Measurements from ENCODE around the gene TRAK1. TPM values are rescaled to one million over a fixed set of nuclear protein-coding genes. Genes with fewer than 3 reads are reported as not detected.

Gene TRAK1
- total and polyA plus RNA-seq, 2 experiments from 2014 or later, result 19.0 to 28.8 TPM

DNA sequence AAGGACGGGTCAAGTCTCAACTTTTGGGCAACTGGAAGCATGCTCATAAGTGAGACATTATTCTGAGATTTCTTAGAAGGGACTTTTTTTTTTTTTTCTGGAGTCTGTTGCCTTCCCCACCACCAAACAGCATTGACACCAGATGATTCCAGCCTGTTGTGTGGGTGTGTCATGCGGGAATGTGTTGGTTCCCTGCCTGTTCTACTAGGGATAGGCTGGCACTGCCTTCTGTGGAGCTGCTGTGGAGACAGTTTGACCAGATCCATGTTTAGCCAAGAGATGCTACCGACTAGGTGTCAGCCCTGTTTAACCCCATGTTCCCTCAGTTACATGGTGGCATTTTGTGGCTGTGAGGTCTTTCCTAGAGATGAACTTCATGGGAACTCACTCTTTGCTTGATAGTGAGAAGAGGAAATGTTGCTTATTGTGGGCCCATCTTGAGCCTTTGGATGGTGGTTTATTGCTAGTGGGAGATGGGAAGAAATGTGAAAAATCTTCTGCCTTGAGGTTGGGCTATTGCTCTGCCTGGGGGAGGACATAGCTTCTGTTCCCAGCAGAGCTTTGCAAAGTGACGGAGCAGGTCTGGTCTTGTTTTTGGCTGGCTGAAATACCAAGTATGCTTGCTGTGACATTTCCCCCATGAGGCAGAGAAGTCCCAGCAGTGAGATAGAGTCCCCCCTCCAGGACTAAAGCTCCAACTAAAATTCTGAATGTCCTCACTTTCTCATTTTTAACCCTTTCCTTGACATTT, 31.3 kb downstream of the TRAK1 start:
- Histone ChIP-seq H3K9me3 (ENCODE audit: low read depth) (no peaks in the 10 kb centered on the region), H3K79me2 (peaks cover 29% of the 10 kb centered on the region), H3K36me3 (replicated peaks; ENCODE audit: insufficient read depth, low read depth) (no peaks in the 10 kb centered on the region), H3K4me2 (no peak overlapping the region), H3K27me3 (no peaks in the 10 kb centered on the region), H3K9me2 (replicated peaks; ENCODE audit: insufficient read depth) (no peaks in the 10 kb centered on the region), H4K20me1 (ENCODE audit: insufficient read depth, poor library complexity, severe bottlenecking) (no peaks in the 10 kb centered on the region), H2AFZ (no peak overlapping the region), H3K4me1 (ENCODE audit: insufficient read depth) (no peaks in the 10 kb centered on the region), H3K4me3 (no peak overlapping the region), H3K27ac (peak overlapping the region; percentile 34)
- 82% methylated on average over 4 of the region's 4 CpGs for WGBS (ENCODE audit: low lambda C conversion rate, missing lambda C conversion rate)
- TF ChIP-seq EZH2 (IDR thresholded peaks at IDR 0.05; ENCODE audit: borderline replicate concordance), result no peak
- TF ChIP-seq, protein P1, sequence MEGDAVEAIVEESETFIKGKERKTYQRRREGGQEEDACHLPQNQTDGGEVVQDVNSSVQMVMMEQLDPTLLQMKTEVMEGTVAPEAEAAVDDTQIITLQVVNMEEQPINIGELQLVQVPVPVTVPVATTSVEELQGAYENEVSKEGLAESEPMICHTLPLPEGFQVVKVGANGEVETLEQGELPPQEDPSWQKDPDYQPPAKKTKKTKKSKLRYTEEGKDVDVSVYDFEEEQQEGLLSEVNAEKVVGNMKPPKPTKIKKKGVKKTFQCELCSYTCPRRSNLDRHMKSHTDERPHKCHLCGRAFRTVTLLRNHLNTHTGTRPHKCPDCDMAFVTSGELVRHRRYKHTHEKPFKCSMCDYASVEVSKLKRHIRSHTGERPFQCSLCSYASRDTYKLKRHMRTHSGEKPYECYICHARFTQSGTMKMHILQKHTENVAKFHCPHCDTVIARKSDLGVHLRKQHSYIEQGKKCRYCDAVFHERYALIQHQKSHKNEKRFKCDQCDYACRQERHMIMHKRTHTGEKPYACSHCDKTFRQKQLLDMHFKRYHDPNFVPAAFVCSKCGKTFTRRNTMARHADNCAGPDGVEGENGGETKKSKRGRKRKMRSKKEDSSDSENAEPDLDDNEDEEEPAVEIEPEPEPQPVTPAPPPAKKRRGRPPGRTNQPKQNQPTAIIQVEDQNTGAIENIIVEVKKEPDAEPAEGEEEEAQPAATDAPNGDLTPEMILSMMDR (IDR thresholded peaks at IDR 0.05; ENCODE audit: poor library complexity), result no peak
- TF ChIP-seq EZH2phosphoT487 (IDR thresholded peaks at IDR 0.05; ENCODE audit: low read depth, severe bottlenecking, unreplicated experiment), result no peak
- no peak for DNase-seq (ENCODE audit: low spot score)

DNA sequence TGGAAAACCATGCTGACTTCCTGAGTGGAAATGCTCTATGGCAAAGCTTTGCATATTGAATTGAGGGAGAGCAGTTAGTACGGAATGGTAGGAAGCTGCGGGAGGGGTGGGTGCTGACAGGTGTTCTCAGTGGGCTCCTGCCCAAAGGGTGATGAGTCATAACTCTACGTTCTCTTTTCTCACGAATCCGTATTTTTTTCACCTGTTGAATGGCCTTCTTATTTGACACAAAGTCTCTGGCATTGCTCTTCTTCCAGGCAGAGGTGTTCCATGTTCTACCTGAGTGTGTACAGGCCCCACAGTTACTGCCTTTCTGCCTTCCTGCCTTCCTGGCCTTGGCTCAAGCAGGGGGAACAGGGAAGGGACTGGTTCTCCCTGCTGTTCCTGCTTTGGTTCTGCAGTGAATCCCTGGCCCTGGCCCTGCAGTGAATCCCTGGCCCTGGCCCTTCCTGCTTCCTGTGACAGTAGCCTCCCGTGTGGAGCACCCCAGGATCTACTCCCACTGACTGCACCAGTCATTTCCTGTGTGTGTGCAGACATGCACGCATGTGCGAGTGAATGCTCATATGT, 31.9 kb downstream of the TRAK1 start:
- Histone ChIP-seq H3K79me2 (peaks cover 34% of the 10 kb centered on the region), H3K36me3 (replicated peaks; ENCODE audit: insufficient read depth, low read depth) (no peaks in the 10 kb centered on the region), H3K4me1 (ENCODE audit: insufficient read depth) (no peaks in the 10 kb centered on the region), H3K27ac (peak overlapping the region; percentile 34), H3K4me3 (no peak overlapping the region), H3K4me2 (no peak overlapping the region), H3K9me2 (replicated peaks; ENCODE audit: insufficient read depth) (no peaks in the 10 kb centered on the region), H3K9me3 (ENCODE audit: low read depth) (no peaks in the 10 kb centered on the region), H4K20me1 (ENCODE audit: insufficient read depth, poor library complexity, severe bottlenecking) (no peaks in the 10 kb centered on the region), H3K27me3 (no peaks in the 10 kb centered on the region), H2AFZ (no peak overlapping the region)
- WGBS (ENCODE audit: low lambda C conversion rate, missing lambda C conversion rate), result 69% methylated on average over 8 of the region's 8 CpGs
- no peak for DNase-seq (ENCODE audit: low spot score)
- TF ChIP-seq EZH2phosphoT487 (IDR thresholded peaks at IDR 0.05; ENCODE audit: low read depth, severe bottlenecking, unreplicated experiment) (no peak), EZH2 (IDR thresholded peaks at IDR 0.05; ENCODE audit: borderline replicate concordance) (no peak)
- TF ChIP-seq, protein P1 (IDR thresholded peaks at IDR 0.05; ENCODE audit: poor library complexity), result no peak

DNA sequence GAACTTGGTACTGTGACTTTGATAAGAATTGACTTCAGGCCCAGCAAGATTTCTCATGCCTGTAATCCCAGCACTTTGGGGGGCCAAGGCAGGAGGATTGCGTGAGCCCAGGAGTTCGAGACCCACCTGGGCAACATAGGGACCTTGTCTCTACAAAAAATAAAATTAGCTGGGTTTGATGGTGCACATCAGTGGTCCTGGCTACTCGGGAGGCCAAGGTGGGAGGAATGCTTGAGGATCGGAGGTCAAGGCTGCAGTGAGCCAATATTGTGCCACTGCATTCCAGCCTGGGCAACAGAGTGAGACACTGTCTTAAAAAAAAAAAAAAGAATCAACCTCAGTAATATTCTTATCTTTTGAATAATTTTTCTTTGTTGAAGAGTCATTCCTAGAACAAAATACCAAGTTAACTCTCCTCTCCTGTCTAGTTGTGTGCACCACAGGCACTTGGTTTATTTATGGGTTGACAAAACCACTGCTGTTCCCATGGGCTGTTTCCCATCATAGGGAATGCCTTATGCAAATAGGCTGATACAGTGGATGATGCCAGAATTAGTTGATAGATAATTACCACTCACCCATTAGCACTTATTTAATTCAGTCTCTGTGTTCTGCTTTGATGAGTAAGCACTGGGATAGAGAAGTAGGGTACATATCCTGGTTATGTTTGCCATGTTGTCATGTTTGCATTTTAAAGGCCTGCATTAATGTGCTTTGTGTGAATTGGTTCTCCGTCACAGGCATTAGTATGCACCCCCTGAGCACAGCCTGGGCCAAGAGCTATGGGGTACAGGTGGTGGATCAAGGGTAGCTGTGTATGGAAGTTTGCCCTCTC, 32.9 kb downstream of the TRAK1 start:
- 95% methylated on average over 5 of the region's 5 CpGs for WGBS (ENCODE audit: low lambda C conversion rate, missing lambda C conversion rate)
- H3K79me2 ChIP-seq, result peaks cover 34% of the 10 kb centered on the region

More for the DNA sequence above, 32.9 kb downstream of the TRAK1 start:
- no peaks in the 10 kb centered on the region for H4K20me1 ChIP-seq (ENCODE audit: insufficient read depth, poor library complexity, severe bottlenecking)
- H3K9me3 ChIP-seq (ENCODE audit: low read depth), result no peaks in the 10 kb centered on the region
- TF ChIP-seq, protein P1 (IDR thresholded peaks at IDR 0.05; ENCODE audit: poor library complexity), result no peak
- TF ChIP-seq EZH2phosphoT487 (IDR thresholded peaks at IDR 0.05; ENCODE audit: low read depth, severe bottlenecking, unreplicated experiment) (no peak), EZH2 (IDR thresholded peaks at IDR 0.05; ENCODE audit: borderline replicate concordance) (no peak)
- H3K27me3 ChIP-seq, result no peaks in the 10 kb centered on the region
- H3K4me3 ChIP-seq, result no peak overlapping the region
- no peaks in the 10 kb centered on the region for H3K9me2 ChIP-seq (replicated peaks; ENCODE audit: insufficient read depth)
- H3K4me2 ChIP-seq, result no peak overlapping the region
- no peak for DNase-seq (ENCODE audit: low spot score)
- no peaks in the 10 kb centered on the region for H3K36me3 ChIP-seq (replicated peaks; ENCODE audit: insufficient read depth, low read depth)
- H2AFZ ChIP-seq, result no peak overlapping the region
- no peak overlapping the region for H3K27ac ChIP-seq
- H3K4me1 ChIP-seq (ENCODE audit: insufficient read depth), result peaks cover 5% of the 10 kb centered on the region
